ENCODE measurements around the gene TGM5. TPM values are rescaled to one million over a fixed set of nuclear protein-coding genes. Genes with fewer than 3 reads are reported as not detected.

Gene TGM5
- total RNA-seq, 1 donor from 2014 or later, result not detected

DNA sequence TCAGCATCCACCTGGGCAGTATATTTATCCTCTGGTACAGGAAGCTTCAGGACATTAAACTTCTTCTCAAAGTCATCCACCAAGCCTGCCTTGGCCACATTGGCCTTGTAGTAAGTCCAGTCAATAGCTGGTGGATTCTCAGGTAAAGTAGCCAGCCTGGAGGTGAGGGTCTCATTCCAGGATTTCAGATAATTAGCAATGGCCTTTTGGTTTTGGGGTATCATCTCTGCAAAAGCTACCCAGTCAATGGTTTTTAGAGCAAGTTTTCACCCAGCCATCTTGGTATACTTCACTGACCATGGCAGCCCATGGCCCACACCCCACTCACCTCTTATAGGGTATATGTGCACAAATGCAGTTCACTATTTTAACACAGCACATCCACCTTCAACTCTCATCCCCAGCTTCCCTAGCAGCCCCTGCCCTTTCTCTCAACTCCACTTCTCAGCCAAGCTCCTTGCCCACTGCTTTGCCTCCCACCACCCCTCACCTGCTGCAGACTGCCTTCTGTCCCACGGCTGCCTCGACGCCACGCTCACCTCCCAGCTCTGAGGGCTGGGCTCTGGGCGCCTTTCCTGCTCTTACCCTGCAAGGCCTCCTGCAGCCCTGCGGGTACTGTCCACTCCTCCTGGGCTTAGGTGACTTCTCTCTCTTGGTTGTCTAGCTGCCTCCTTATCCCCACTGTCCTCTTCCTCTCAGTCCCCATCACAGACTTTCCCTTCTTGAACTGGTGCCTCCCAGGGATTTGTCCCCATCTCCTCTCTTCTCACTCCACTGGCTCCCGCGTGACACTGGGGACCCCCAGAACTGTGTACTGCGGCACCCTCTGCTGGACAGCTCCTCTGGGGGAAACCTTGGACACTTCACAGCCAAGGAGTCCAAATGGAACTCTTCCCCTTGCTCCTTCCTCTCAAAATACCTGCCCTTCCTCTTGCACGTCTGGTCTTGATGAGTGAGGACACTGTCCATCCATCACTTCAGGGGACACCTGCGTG is 1.7 kb upstream of the TGM5 start:
- Mint-ChIP-seq H3K27me3 (ENCODE audit: low read depth) (peaks cover 74% of the 10 kb centered on the region), H3K4me3 (no peak overlapping the region), H3K9me3 (peaks cover 8% of the 10 kb centered on the region), H3K36me3 (no peaks in the 10 kb centered on the region), H3K27ac (no peak overlapping the region), H3K4me1 (no peaks in the 10 kb centered on the region)
- no peak for DNase-seq (ENCODE audit: low spot score in 2 of 2, unreplicated experiment in 2 of 2)
- TF ChIP-seq, protein P1, sequence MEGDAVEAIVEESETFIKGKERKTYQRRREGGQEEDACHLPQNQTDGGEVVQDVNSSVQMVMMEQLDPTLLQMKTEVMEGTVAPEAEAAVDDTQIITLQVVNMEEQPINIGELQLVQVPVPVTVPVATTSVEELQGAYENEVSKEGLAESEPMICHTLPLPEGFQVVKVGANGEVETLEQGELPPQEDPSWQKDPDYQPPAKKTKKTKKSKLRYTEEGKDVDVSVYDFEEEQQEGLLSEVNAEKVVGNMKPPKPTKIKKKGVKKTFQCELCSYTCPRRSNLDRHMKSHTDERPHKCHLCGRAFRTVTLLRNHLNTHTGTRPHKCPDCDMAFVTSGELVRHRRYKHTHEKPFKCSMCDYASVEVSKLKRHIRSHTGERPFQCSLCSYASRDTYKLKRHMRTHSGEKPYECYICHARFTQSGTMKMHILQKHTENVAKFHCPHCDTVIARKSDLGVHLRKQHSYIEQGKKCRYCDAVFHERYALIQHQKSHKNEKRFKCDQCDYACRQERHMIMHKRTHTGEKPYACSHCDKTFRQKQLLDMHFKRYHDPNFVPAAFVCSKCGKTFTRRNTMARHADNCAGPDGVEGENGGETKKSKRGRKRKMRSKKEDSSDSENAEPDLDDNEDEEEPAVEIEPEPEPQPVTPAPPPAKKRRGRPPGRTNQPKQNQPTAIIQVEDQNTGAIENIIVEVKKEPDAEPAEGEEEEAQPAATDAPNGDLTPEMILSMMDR (IDR thresholded peaks at IDR 0.05; ENCODE audit: unreplicated experiment), result no peak

DNA sequence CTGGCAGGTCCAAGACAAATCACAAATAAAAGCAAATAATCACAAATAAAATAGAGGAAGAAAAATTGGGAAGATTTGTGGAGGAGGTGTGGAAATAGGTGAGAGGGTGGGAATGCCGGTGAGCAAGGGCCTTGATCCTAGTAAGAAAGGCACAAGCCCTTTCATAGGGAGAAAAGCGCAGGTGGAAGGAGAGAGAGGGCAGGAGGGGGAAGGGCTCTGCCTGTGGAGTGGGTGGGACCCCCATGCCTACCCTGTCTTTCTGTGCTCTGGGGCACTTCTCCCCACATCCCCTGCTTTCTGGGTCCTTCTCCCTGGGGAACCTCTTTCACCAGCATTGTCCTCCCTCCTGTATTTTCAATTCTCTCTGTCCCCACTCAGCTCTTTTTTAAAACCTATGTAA is 711 bp upstream of the TGM5 start:
- no peak for DNase-seq (ENCODE audit: low spot score in 2 of 2, unreplicated experiment in 2 of 2)
- no peaks in the 10 kb centered on the region for H3K36me3 Mint-ChIP-seq
- H3K27ac Mint-ChIP-seq, result no peak overlapping the region
- H3K4me3 Mint-ChIP-seq, result no peak overlapping the region
- peaks cover 81% of the 10 kb centered on the region for H3K27me3 Mint-ChIP-seq (ENCODE audit: low read depth)
- H3K4me1 Mint-ChIP-seq, result no peaks in the 10 kb centered on the region
- TF ChIP-seq, protein P1 (IDR thresholded peaks at IDR 0.05; ENCODE audit: unreplicated experiment), result no peak
- H3K9me3 Mint-ChIP-seq, result peaks cover 7% of the 10 kb centered on the region

DNA sequence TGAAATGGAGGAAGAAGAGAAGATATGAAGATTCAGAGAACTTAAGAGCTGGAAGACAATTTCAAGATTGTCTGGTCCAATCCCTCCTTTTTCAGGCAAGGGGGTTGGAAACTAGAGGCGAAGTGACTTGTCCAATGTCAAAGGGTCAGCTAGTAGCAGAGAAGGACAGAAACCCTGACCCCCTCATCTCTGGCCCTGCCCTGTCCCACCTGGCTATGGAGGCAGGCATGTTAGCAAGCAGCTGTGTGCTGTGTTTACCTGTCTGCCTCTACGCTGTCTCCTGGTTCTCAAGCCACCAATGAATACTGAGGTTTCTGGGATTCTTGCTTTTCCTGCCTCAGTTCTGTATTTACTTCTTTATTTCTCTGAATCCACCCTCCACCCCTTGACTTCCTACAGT is 342 bp downstream of the TGM5 start:
- Mint-ChIP-seq H3K4me1 (no peaks in the 10 kb centered on the region), H3K27ac (no peak overlapping the region), H3K36me3 (no peaks in the 10 kb centered on the region), H3K4me3 (no peak overlapping the region), H3K27me3 (ENCODE audit: low read depth) (peaks cover 87% of the 10 kb centered on the region), H3K9me3 (no peaks in the 10 kb centered on the region)
- no peak for DNase-seq (ENCODE audit: low spot score in 2 of 2, unreplicated experiment in 2 of 2)
- TF ChIP-seq, protein P1 (IDR thresholded peaks at IDR 0.05; ENCODE audit: unreplicated experiment), result no peak

DNA sequence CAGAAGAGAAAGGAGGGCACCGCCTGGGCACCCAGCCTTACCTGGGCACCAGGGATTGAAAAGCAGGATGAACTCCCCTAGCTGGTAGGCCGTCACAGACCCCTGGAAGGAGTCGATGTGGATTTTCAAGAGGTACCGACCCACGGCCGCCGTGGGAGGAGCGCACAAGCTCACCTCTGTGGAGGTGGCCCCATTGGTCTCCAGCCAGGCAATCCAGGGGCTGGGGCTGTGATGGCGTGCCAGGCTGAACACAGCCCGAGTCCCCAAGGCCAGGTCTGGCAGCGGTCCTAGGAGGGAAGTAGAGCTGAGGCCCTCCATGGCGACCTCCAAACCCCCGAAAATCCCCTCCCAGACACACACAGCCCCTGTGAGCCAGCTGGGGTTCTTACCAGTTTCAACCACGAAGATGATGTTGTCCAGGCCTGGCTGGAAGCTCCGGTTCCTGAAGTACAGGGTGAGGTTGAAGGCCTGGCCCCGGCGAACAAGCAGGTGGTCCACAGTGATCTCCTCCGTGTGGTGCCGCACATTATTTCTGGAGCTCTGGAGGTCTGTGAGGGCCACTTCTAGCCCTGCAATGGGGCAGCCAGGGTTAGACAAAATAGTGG is 6.6 kb downstream of the TGM5 start:
- Mint-ChIP-seq H3K4me3 (no peak overlapping the region), H3K4me1 (no peaks in the 10 kb centered on the region), H3K27me3 (ENCODE audit: low read depth) (peaks cover 66% of the 10 kb centered on the region), H3K36me3 (no peaks in the 10 kb centered on the region), H3K9me3 (no peaks in the 10 kb centered on the region), H3K27ac (no peak overlapping the region)
- DNase-seq (ENCODE audit: low spot score in 2 of 2, unreplicated experiment in 2 of 2), result no peak
- TF ChIP-seq, protein P1 (IDR thresholded peaks at IDR 0.05; ENCODE audit: unreplicated experiment), result no peak

DNA sequence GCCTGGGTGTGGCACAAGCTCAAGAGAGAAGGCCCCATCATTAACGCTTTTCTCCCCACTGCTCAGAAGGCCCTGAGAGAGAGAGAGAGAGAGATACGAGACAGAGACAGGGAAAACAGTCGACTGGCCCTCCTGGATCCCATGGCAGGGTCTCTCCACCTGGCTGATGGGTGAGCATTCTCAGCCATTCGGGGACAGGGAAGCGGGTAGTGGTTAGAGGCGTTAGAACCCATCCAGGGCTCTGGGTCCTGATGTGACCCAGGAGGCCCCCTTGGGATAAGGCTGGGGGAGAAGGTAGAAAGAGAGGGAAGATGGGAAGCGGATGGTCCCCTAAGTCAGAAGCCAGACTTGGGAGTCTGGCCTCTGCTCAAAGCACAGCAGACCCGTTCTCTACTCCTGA is 7.9 kb downstream of the TGM5 start:
- no peaks in the 10 kb centered on the region for H3K9me3 Mint-ChIP-seq
- H3K36me3 Mint-ChIP-seq, result no peaks in the 10 kb centered on the region
- H3K27ac Mint-ChIP-seq, result no peak overlapping the region
- TF ChIP-seq, protein P1 (IDR thresholded peaks at IDR 0.05; ENCODE audit: unreplicated experiment), result no peak
- no peak for DNase-seq (ENCODE audit: low spot score in 2 of 2, unreplicated experiment in 2 of 2)
- H3K4me3 Mint-ChIP-seq, result no peak overlapping the region
- H3K27me3 Mint-ChIP-seq (ENCODE audit: low read depth), result peaks cover 62% of the 10 kb centered on the region
- no peaks in the 10 kb centered on the region for H3K4me1 Mint-ChIP-seq
